Fibroblast of pulmonary artery (primary cell): ENCODE measurements around the gene DLG1.
A peak's percentile ranks its signal among the peaks of the same experiment; 100 is the strongest.
"Not testable (repeated sequence)": the region's sequence is repeated elsewhere in the genome, so short reads cannot be mapped to it uniquely, and the experiment has no call there.

Experiments used
- DNase-seq: peaks from one replicate; pipeline ENCODE4 v3.0.0-alpha.2; 2010; ENCODE audit warnings: low read depth
- H3K4me3 ChIP-seq: replicated peaks from 2 replicates; pipeline ENCODE4 v1.5.1; 2011; ENCODE audit warnings: low read depth, mild to moderate bottlenecking, control low read depth, low read length, moderate library complexity
- CTCF ChIP-seq: IDR thresholded peaks from 2 replicates; pipeline ENCODE4 v1.5.1; 2011; ENCODE audit warnings: mild to moderate bottlenecking, control low read depth, low read length, inconsistent platforms; ENCODE audit errors: missing control alignments

Gene DLG1

DNA sequence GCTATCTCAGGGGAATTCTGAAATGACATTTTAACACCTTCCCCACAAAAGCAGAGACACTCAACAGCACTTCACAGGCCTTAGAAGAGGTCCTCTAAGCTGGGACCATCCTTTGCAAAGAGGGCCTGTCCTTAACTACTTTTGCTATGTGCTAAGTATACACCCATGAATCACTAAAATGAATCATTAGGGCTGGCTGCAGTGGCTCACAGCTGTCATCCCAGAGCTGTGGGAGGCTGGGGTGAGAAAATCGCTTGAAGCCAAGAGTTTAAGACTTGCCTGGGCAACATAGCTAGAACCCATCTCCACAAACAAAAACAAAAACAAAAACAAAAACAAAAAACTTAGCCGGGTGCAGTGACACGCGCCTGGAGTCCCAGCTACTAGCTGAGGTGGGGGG is 214.9 kb downstream of the DLG1 start:
- no peak overlapping the region for H3K4me3 ChIP-seq
- DNase-seq = peak; percentile 81
- no peak for TF ChIP-seq CTCF

DNA sequence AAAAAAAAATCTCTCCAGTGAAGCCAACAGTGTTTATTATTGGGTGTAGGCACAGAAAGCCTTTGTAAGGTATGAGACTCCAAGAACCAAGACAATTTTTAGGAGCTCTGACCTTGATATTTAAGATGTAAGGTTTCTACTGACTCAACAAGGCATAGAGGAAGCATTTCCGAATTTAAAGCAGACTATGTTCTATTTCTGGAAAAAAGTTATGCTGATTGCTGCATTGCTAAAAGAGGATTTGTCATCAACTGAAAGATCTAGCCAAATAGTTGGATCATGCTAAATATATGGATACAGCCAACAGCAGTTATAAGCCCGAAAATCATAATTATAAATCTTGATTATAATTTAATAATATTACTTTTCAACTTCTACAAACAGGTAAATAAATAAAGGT is 215.5 kb downstream of the DLG1 start:
- H3K4me3 ChIP-seq = no peak overlapping the region
- peak; percentile 35 for DNase-seq
- TF ChIP-seq CTCF = no peak

DNA sequence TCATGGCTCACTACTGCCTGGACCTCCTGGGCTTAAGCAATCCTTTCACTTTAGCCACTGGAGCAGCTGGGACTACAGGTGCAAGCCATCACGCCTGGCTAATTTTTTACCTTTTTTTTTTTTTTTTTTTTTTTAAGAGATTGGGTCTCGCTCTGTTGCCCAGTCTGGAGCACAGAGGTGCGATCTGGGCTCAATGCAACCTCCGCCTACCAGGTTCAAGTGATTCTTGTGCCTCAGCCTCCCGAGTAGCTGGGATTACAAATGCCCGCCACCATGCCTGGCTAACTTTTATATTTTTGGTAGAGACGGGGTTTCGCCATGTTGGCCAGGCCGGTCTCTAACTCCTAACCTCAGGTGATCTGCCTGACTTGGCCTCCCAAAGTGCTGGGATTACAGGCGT is 218.1 kb downstream of the DLG1 start:
- H3K4me3 ChIP-seq = no peak overlapping the region
- no peak for TF ChIP-seq CTCF
- no peak for DNase-seq

DNA sequence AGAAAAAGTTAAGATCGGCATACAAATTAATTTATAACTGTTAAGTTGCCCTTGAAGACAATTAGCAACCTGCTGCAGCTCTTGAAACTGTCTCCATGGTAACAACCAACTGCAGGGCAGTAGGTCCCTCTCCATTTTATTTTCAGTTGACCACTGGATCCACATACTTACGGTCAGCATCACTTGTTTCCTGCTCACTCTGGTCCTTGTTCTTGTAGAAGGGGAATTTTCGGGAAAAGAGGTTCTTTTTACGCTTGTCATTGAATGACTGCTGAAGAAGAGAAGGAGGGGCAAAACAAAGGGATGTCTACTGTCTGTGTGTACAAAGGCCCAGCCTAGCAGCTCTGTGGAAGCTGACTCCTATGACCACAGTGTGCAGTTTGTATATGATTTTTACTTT is 222.0 kb downstream of the DLG1 start:
- no peak overlapping the region for H3K4me3 ChIP-seq
- DNase-seq = no peak
- no peak for TF ChIP-seq CTCF

DNA sequence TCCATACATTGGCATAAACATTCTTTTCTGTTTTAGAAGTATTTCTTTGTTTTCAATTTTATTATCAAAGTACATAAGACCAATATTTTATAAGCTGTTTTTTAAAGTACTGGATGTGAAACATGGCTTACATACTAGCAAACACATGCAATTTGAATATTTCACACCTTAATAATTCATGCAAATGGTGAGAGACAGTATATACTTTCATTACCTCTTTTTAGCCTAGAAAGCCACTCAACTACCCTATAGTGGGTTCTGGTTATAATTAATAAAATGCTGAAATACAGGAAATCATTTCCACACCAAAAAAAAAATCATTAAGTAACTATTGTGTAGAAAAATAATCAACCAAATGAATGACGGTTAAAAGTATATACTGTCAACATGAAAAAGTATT is 230.3 kb downstream of the DLG1 start:
- no peak overlapping the region for H3K4me3 ChIP-seq
- DNase-seq = no peak
- TF ChIP-seq CTCF = no peak

DNA sequence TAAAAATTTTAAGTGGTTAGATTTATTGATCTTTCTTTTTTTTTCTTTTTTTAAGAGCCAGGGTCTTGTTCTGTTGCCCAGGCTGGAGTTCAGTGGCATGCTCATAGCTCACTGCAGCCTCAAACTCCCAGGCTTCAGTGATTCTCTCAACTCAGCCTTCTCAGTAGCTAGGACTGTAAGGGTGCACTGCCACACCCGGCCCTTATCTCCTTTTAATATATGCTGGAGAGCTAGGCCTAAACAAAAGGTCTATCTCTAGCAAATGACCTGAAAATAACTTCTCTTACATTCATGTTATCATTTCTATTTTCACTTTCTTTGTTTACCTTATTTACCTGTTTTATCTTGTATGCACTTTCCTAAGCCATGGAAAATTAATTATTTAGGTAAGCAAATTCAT is 233.6 kb downstream of the DLG1 start:
- H3K4me3 ChIP-seq = no peak overlapping the region
- TF ChIP-seq CTCF = no peak
- no peak for DNase-seq

GRCh38 chr3:197062446-197062845 is 236.0 kb downstream of the DLG1 start:
- DNase-seq = no peak
- TF ChIP-seq CTCF = no peak
- no peak overlapping the region for H3K4me3 ChIP-seq

DNA sequence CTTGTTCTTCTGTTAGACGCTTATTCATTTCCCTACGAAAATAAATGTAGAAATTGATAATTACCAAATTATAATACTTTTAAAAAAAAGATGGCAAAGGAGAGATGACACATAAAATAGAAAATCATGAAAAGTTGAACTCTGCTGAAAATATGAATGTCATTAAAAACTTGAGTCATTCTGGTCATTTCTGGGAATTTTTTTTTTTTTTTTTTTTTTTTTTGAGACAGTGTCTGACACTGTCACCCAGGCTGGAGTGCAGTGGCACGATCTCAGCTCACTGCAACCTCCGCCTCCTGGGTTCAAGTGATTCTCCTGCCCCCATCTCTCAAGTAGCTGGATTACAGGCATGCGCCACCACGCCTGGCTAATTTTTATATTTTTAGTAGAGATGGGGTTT is 246.8 kb downstream of the DLG1 start:
- not testable (repeated sequence) for H3K4me3 ChIP-seq, DNase-seq
